AG04450 (cell line): ENCODE results near the gene SPHK1. TPM values are rescaled to one million over a fixed set of nuclear protein-coding genes. Genes with fewer than 3 reads are reported as not detected.

Source experiments
- CTCF ChIA-PET: fragments of 300-600, 350-600 bp; formaldehyde crosslinking; extraction: SDS; loops from one replicate; lab custom pipeline; 2022; ENCODE audit warnings: antibody characterized with exemption, inconsistent platforms; lab: Charles Lee
- POLR2A ChIA-PET: fragments of 350-600 bp; formaldehyde crosslinking; extraction: SDS; loops from one replicate; lab custom pipeline; 2021; ENCODE audit warnings: antibody characterized with exemption, inconsistent platforms; lab: Yijun Ruan, JAX
- DNase-seq: peaks from one replicate; pipeline ENCODE4 v3.0.0-alpha.2; 2011; ENCODE audit warnings: low read depth, low spot score
- H3K27ac ChIP-seq: one replicate; pipeline ENCODE4 v1.5.1; 2012; ENCODE audit warnings: low read depth, low read length, control low read depth
- H3K27me3 ChIP-seq: one replicate; pipeline ENCODE4 v1.6.0; 2012; ENCODE audit warnings: low read length; ENCODE audit not compliant: control insufficient read depth, insufficient read depth
- H3K4me3 ChIP-seq: 2 replicates; pipeline ENCODE4 v1.5.1; 2011; ENCODE audit warnings: mild to moderate bottlenecking, low read depth, low read length, control low read depth
- H3K9me3 ChIP-seq: 2 replicates; pipeline ENCODE4 v1.5.1; 2012; ENCODE audit warnings: low read length; ENCODE audit not compliant: control insufficient read depth, insufficient read depth
- CTCF ChIP-seq: IDR thresholded peaks from 2 replicates; pipeline ENCODE4 v1.5.1; 2011; ENCODE audit warnings: low read depth, low read length, control low read depth, inconsistent platforms
- polyA plus RNA-seq: library from polyadenylated mRNA; depleted of rRNA; stranded (reverse); fragments of >200 nt; gene quantifications from 2 replicates; pipeline ENCODE4 v1.2.3, GENCODE V29; 2011; rRNA removed
- small RNA-seq: library from RNA; depleted of rRNA; stranded (forward); fragments of <200 nt; gene quantifications from one replicate; pipeline ENCODE3, GENCODE V24; 2012; ENCODE audit warnings: low read depth; ENCODE audit not compliant: insufficient read length

The SPHK1 gene
- polyA plus RNA-seq, 1 experiment: 11.6 TPM

GRCh38 chr17:76433693-76434092, 49.3 kb downstream of the SPHK1 start:
- ChIA-PET POLR2A (no interaction called here), CTCF (no interaction called here)
- Histone ChIP-seq H3K4me3 (no peak overlapping the region), H3K9me3 (no peaks in the 10 kb centered on the region), H3K27ac (no peak overlapping the region), H3K27me3 (no peaks in the 10 kb centered on the region)
- no peak for DNase-seq
- no peak for TF ChIP-seq CTCF

GRCh38 chr17:76434870-76435269, 50.5 kb downstream of the SPHK1 start:
- ChIA-PET POLR2A (no interaction called here), CTCF (interaction anchor here (1.1 to 1.5 kb wide), 3 partner anchors 23 to 27 kb away, joined by 3 to 7 read pairs (median 3); no protein-coding TSS in a partner anchor)
- Histone ChIP-seq H3K27ac (no peak overlapping the region), H3K27me3 (no peaks in the 10 kb centered on the region), H3K9me3 (no peaks in the 10 kb centered on the region), H3K4me3 (no peak overlapping the region)
- TF ChIP-seq CTCF: no peak
- no peak for DNase-seq

- Histone ChIP-seq H3K9me3 (no peaks in the 10 kb centered on the region), H3K27ac (no peak overlapping the region), H3K27me3 (no peaks in the 10 kb centered on the region), H3K4me3 (no peak overlapping the region)
- TF ChIP-seq CTCF: no peak
- POLR2A ChIA-PET: no interaction called here
- CTCF ChIA-PET: interaction anchor here (1.1 kb wide), 1 partner anchor 18 kb away, joined by 3 read pairs; no protein-coding TSS in a partner anchor
- DNase-seq: no peak
These were observed 51.3 kb downstream of the SPHK1 start for GRCh38 chr17:76435751-76436150.

Small RNA genes lying within 50 kb of the gene (small RNA-seq; reads per million reads assigned to genes)
- gene RNU6-24P: not detected

Other genes starting within 250 kb of the SPHK1 start
- gene FOXJ1, start 243.4 kb upstream of the SPHK1 start, polyA plus RNA-seq: not detected in 2 replicates
- 1.6 and 1.8 TPM in 2 replicates for gene RNF157, start 144.1 kb upstream of the SPHK1 start, polyA plus RNA-seq
- 16.3 and 18.1 TPM in 2 replicates for gene UBALD2, start 119.3 kb upstream of the SPHK1 start, polyA plus RNA-seq
- gene QRICH2, start 76.3 kb upstream of the SPHK1 start, polyA plus RNA-seq: 1.1 and 1.2 TPM in 2 replicates
- gene PRPSAP1, start 30.7 kb upstream of the SPHK1 start, polyA plus RNA-seq: 48.8 and 49.9 TPM in 2 replicates
- gene UBE2O, start 68.5 kb downstream of the SPHK1 start, polyA plus RNA-seq: 14.2 and 14.5 TPM in 2 replicates
- 0.12 TPM in 1 of 2 replicates, not detected in the other for gene AANAT, start 83.0 kb downstream of the SPHK1 start, polyA plus RNA-seq
- 5.4 and 8.7 TPM in 2 replicates for gene RHBDF2, start 116.8 kb downstream of the SPHK1 start, polyA plus RNA-seq
- gene CYGB, start 153.1 kb downstream of the SPHK1 start, polyA plus RNA-seq: 7.4 and 7.7 TPM in 2 replicates
- 0.69 and 1.9 TPM in 2 replicates for gene PRCD, start 155.4 kb downstream of the SPHK1 start, polyA plus RNA-seq
- 0.17 and 0.36 TPM in 2 replicates for gene ST6GALNAC2, start 201.3 kb downstream of the SPHK1 start, polyA plus RNA-seq